GM18861 (cell line): ENCODE results near the gene FBN1.

Source experiments
- ATAC-seq: cut with Tn5 transposase; IDR thresholded peaks from one replicate; pipeline ENCODE4 v1.9.1; 2021; ENCODE audit not compliant: unreplicated experiment

FBN1 gene

GRCh38 chr15:48522911-48523310 lies 122.6 kb downstream of the FBN1 start:
- no peak for ATAC-seq

- ATAC-seq = no peak
These were observed 123.4 kb downstream of the FBN1 start for GRCh38 chr15:48522123-48522522.

- no peak for ATAC-seq
These were observed 124.9 kb downstream of the FBN1 start for GRCh38 chr15:48520376-48521155.

- ATAC-seq = no peak
These were observed 129.4 kb downstream of the FBN1 start for GRCh38 chr15:48516121-48516520.

GRCh38 chr15:48515500-48515899 lies 130.0 kb downstream of the FBN1 start:
- ATAC-seq = no peak

GRCh38 chr15:48514103-48514816 lies 131.2 kb downstream of the FBN1 start:
- ATAC-seq = no peak

GRCh38 chr15:48510976-48511375 lies 134.5 kb downstream of the FBN1 start:
- no peak for ATAC-seq

- ATAC-seq = no peak
These were observed 138.0 kb downstream of the FBN1 start for GRCh38 chr15:48507416-48508065.

GRCh38 chr15:48505067-48505466 lies 140.4 kb downstream of the FBN1 start:
- ATAC-seq = no peak

GRCh38 chr15:48501208-48501607 lies 144.3 kb downstream of the FBN1 start:
- ATAC-seq = no peak

GRCh38 chr15:48500595-48500994 lies 144.9 kb downstream of the FBN1 start:
- ATAC-seq = no peak

GRCh38 chr15:48499978-48500377 lies 145.5 kb downstream of the FBN1 start:
- no peak for ATAC-seq

- ATAC-seq = no peak
These were observed 146.7 kb downstream of the FBN1 start for GRCh38 chr15:48498828-48499227.

- no peak for ATAC-seq
These were observed 150.9 kb downstream of the FBN1 start for GRCh38 chr15:48494631-48495030.

GRCh38 chr15:48493763-48494225 lies 151.7 kb downstream of the FBN1 start:
- no peak for ATAC-seq

GRCh38 chr15:48493084-48493762 lies 152.3 kb downstream of the FBN1 start:
- no peak for ATAC-seq

- no peak for ATAC-seq
These were observed 159.3 kb downstream of the FBN1 start for GRCh38 chr15:48486228-48486627.

GRCh38 chr15:48481802-48482201 lies 163.7 kb downstream of the FBN1 start:
- no peak for ATAC-seq

GRCh38 chr15:48479751-48480150 lies 165.8 kb downstream of the FBN1 start:
- no peak for ATAC-seq

GRCh38 chr15:48478581-48478980 lies 166.9 kb downstream of the FBN1 start:
- ATAC-seq = no peak

GRCh38 chr15:48477795-48478360 lies 167.6 kb downstream of the FBN1 start:
- ATAC-seq = no peak
